Stimulated activated CD4-positive, alpha-beta T cell treated with anti-CD3 and anti-CD28 coated beads, Interleukin-15, amount 100 ng/mL, for 48 hours (primary cell): ENCODE data around the gene LPCAT4.
A peak's percentile ranks its signal among the peaks of the same experiment; 100 is the strongest.
"Not testable (repeated sequence)": the region's sequence is repeated elsewhere in the genome, so short reads cannot be mapped to it uniquely, and the experiment has no call there.

ENCODE experiments used
- DNase-seq, 2 donors: peaks; one replicate each; pipeline ENCODE4 v3.0.0-alpha.2; 2020; ENCODE audit warnings: low read depth in 2 of 2

LPCAT4 gene

DNA sequence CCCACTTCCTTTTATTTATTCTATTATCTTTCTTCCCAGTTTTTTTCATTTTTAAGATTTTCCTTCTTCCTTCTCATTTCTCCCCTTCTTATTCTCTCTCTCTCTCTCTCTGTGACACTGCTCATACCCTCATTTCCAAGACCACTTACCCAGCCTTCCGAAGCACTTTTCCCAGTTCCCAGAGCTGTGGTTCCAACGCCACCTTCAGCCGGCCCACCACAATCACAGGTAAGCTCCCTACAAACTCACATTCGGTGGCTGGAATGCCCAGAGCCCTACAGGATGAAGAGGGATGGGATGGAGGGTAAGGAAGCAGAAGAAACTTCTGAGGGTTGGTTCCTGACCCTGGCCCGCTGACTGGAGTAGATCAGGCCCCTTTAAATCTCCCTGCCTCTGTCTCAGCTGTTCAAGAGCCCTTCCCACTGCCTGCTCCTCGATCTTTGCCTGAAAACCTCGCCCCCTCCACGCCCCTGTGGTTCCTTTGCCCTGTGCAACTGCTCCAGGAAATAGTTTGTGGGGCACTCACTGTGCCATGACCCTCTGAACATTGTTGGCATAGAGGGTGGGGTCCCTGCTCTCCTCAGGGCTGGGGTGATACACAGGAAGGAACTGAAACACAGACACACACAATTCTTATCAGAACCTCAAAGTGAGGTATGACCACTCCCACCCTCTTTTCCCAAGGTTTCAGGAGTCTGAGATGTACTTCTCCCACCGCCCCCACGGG lies 4.8 kb downstream of the LPCAT4 start:
- no peak for DNase-seq

DNA sequence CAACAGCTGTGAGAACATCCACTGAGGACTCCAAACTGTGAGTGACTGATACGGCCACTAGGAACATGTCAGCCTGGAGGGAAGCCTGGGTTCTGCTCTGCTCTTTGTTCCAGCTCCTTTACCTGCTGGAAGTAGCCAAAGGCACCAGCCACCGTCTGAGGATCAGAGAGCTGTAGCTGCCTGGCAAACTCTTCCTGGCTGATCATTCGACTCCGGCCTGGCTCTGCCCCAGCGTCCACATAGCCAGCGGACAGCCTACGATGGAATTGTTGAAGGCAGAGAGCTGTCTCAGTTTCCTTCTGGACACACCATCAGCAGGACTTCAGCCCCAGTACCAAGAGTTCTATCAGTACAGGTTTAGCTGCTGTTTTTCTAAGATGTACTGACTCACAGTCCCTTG lies 5.7 kb downstream of the LPCAT4 start:
- no peak for DNase-seq

DNA sequence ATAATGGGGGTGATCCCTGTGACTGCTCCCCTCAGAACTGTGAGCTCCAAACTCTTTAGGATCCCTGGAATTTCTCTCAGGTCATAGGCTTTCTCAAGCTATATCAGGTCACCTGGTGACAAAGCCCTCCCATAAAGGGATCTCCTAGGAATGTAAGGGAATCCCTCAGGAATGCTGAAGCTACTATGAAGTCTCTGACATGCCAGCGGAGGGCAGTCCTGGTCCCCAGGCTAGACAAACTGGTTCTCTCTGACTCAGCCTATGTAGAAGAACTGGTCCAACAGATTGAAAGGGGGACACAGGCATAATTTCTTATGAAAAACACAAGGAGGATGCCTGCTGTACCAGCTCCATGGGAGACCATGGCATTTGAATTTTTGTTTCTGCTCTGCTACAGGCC lies 6.7 kb downstream of the LPCAT4 start:
- no peak for DNase-seq

DNA sequence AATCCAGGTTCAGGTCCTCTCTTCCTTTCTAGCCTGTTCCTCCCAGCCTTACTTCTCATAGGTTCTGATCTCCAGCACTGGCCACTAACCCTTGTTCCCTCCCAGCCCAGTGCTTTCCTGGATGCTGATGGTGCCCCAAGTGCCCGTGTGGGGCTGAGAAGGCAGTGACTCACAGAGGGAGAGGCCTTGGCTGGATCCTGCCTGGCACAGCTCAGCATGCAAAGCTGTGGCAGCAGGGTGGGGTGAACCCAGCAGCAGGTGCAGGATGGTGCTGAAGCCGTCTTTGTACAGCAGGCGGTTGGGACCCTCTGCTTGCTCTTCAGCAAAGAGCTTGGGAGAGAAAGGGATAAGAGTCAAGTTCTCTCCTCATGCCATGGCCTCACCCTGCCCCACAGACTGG lies 7.6 kb downstream of the LPCAT4 start:
- no peak for DNase-seq

DNA sequence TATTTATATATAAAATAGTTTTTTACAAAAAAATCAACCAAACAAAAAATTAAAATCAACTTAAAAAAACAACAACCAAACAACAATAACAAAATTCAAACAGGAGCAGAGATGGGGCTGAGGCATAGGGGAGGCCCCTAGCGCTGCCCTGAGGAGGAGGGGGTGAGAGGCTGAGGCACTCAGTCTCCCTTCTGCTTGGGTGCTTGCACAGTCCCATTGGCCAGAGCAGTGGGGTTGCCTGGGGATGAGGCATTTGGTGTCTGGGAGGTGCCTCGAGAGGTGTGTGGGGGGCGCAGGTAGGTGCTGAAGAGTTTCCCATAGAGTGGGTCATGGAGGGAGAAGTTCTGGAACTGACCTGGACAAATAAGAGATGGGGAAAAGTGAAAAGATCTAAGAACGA lies 8.0 kb downstream of the LPCAT4 start:
- DNase-seq: no peak

DNA sequence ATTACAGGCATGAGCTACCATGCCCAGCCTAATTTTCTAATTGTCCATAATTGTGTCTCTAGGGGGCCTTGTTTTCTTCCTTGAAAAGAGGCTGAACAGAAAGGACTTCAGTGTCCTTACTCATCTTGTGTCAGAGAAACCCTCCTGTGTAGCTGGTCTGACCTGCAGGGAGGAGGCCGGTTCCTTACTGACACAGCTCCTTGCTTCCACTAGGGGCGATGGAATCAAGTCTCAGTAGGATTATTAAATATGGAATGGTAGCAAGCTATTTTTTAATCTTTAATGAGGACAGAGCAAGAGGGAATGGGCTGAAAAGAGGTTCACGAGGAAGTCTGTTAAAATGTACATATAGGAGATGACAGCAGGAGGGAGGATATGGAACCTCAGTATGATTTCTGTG lies 8.6 kb downstream of the LPCAT4 start:
- no peak for DNase-seq

DNA sequence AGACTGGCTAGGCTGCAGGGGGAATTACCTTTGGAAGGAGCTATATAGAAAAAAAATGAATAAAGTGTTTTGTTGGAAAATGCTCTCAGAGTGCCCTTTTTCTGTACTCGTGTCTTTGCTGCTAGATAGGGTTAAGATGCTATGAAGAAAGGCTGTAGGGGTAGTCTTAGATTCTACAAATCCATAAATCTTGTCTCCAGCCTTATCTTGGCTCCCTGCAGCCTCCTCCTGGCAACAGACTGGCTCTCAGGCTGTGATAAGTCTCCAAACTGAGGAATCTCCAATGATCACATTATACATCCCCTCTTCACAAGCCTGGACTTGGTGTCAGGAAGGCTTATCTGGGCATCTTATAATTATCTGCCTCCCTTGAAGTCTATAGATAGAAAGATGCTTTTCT lies 9.3 kb downstream of the LPCAT4 start:
- DNase-seq: no peak

DNA sequence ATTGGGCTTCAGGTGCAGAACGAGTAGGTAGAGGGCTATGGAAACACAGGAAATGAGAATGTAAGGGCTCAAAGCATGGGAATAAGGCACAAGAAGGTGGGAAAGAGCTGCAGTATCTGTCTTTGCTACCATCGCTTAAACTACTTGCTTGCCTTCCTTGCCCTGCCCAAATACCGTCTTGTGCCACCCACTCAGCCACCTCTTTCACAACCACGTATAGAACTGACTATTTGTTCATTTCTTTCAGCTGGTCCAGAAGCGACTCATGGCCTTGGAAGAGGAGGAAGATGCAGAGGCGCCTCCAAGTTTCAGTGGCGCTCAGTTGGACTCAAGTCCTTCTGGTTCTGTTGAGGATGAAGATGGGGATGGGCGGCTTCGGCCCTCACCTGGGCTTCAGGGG lies 11.8 kb downstream of the LPCAT4 start:
- no peak for DNase-seq

DNA sequence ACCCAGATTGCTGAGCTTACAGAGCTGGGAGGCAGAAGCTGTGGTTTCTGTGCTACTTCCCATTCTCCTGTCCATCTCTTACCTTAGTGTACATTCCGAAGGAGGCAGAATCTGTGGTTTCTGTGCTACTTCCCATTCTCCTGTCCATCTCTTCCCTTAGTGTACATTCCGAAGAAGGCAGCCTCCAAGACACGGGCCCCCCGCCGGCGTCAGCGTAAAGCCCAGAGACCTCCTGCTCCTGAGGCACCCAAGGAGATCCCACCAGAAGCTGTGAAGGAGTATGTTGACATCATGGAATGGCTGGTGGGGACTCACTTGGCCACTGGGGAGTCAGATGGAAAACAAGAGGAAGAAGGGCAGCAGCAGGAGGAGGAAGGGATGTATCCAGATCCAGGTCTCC lies 12.7 kb downstream of the LPCAT4 start:
- no peak for DNase-seq

DNA sequence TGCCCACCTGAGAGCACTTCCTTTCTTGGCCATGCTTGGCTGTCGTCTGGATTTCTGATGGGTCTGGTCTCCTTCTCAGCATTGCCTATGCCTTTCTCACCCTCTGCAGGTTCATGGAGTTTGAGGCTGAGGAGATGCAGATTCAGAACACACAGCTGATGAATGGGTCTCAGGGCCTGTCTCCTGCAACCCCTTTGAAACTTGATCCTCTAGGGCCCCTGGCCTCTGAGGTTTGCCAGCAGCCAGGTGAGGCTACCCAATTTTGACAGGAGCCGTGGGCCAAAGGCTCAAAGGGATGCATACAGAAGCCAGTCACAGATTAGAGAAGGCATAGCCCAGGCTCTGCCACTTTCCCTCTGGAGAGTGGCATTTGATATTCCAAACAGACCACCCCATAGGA lies 13.4 kb downstream of the LPCAT4 start:
- no peak for DNase-seq

DNA sequence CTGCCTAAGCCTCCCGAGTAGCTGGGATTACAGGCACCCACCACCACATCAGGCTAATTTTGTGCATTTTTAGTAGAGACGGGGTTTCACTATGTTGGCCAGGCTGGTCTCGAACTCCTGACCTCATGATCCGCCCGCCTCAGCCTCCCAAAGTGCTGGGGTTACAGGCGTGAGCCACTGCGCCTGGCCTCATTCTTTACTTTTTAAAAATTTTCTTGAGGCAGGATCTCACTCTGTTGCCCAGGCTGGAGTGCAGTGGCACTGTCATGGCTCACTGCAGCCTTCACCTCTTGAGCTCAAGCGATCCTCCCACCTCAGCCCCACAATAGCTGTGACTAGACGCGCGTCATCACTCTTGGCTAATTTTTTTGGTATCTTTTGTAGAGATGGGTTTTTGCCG lies 14.0 kb downstream of the LPCAT4 start:
- DNase-seq: not testable (repeated sequence)

DNA sequence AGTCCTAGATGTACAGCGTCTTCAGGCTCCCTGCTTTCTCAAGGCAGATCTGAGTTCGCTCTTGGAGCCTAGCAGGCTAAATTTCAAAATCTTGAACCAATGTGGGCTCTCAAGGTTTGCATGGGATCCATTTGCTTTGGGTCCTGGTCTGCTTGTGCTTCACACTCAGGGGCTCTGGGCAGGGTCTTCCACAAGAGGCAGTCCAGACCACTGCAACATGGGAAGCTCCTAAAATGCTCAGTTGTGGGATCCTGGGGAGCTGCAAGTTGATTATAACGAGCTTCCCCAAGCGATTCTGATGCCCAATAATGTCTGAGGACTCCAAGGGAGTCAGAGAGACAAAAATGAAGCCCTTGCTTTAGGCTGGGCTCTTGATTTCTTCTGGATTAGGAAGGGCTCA lies 17.2 kb downstream of the LPCAT4 start:
- no peak for DNase-seq

DNA sequence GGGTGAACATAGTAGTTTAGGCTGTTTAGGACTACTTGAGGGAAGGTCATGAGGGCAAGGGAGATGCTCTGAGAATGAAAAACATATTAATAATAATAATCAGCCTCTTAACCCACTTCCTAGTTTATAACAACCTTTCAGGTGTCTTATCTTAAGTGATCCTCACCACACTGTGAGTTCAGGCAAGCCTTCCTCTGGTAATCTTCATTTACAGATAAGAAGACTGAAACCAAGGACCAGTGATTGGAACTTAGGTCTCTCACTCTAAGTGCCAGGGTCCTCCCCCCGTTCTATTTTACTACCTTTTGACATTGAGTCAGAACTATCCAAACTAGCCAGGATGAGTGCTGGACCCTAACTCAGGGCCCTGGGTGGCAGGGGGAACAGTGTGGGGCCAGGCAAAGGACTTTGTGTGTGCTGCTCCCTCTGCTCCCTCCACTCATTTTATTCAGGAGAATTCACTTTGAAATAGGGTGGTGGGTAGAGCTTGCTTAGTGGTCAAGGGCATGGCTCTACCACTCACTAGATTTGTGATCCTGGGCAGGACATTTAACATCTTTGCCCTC lies 18.2 kb downstream of the LPCAT4 start:
- DNase-seq: no peak

DNA sequence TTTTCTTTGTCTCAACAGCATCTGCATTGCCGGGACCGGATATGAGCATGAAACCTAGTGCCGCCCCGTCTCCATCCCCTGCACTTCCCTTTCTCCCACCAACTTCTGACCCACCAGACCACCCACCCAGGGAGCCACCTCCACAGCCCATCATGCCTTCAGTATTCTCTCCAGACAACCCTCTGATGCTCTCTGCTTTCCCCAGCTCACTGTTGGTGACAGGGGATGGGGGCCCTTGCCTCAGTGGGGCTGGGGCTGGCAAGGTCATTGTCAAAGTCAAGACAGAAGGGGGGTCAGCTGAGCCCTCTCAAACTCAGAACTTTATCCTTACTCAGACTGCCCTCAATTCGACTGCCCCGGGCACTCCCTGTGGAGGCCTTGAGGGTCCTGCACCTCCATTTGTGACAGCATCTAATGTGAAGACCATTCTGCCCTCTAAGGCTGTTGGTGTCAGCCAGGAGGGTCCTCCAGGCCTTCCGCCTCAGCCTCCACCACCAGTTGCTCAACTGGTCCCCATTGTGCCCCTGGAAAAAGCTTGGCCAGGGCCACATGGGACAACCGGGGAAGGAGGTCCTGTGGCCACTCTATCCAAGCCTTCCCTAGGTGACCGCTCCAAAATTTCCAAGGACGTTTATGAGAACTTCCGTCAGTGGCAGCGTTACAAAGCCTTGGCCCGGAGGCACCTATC lies 18.9 kb downstream of the LPCAT4 start:
- no peak for DNase-seq

DNA sequence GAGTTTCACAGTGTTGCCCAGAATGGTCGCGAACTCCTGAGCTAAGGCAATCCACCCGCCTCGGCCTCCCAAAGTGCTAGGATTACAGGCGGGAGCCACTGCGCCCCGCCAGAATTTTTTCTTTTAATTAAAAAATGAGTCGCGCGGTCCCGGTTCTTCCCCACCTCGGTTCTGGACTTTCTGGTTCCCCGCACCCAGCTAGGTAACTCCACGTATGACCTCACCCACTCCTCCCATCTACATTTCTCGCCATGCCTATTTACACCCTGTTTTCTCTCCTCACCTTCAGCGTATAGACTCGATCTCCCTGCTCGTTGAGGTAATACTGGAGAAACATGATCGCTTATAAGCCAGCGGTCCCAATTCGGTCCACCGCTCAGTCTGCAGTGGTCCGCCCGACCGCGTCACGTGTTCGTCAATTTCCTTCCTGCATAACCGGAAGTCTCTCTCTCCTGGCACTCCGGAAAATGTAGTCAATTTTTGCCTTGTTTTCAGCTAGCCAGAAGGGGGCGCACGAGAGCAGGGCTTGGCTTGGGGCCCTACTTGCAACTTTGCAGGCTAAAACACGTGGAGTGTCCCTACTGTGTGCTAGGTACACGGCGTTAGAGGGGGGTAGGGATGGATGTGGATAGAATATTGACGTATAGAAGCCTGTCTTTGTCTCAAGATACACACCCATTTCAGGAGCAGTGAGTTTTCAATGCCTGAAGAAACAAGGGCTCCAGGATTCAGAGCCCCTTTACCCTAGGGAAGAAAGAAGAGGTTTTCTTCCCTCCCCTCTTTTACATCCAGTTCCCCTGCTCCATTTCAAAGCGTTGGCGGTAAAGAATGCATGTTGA lies 24.0 kb downstream of the LPCAT4 start, which contains the start of the genes NOP10 and NUTM1:
NOP10 (minus strand) TSS at position 400 of the 839 bp plus-strand sequence; CDS start at position 337, 63 bp downstream.
NUTM1 (plus strand) TSS at position 579 of the 839 bp plus-strand sequence. CDS start 382 bp downstream, outside the sequence.
- DNase-seq: peak; percentile 85 to 92

DNA sequence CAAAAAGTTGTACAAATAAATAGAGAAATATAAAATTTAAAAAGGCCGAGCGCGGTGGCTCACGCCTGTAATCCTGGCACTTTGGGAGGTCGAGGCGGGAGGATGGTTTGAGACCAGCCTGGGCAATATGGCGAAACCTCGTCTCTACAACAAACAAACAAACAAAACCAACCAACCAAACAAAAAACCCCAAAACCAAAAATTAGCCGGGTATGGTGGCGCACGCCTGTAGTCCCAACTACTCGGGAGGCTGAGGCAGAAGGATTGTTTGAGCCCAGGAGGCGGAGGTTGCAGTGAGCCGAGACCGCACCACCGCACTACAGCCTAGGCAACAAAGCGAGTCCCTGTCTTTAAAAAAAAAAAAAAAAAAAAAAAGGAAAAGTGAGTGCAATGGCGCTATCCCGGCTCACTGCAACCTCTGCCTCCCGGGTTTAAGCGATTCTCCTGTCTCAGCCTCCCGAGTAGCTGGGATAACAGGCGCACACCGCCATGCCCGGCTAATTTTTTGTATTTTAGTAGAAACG lies 24.7 kb downstream of the LPCAT4 start:
- not testable (repeated sequence) for DNase-seq

DNA sequence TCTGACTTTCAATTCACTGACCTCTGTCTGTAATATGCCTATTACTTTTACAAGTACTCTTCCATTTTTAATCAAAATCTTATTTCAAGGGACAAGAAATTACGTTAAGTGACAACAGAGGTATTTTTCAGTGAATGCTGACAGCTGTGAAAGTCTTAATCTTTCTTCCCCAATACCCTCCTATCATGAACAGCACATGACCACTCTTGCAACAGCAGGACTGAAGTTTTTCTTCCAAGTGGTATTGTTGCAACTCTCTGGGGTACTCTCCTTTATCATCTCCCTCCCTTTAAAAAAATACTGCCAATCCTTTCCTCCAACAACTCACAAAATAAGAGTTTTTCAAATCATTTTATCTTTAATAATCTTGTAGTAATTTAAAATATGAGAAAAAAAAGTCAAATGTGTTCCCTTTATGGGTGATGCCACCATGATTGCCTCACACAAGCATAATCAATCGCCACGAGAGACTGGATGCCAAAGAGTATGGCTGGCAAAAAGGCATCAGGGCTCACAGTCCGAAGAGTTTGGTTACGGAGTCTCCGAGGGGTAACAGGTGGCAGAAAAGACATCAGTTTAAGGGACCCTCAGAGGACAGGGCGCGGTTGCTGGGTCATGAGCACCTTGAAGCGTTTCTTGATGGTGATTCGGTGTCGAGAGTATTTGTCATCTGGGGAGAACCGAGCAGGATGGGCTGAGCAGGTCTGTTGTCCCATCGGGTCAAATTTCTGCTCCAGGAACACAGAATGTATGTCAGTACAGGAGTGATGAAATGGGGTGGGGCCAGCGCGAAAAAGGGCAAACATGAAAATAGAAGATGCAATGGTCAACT lies 25.4 kb downstream of the LPCAT4 start:
- no peak for DNase-seq

DNA sequence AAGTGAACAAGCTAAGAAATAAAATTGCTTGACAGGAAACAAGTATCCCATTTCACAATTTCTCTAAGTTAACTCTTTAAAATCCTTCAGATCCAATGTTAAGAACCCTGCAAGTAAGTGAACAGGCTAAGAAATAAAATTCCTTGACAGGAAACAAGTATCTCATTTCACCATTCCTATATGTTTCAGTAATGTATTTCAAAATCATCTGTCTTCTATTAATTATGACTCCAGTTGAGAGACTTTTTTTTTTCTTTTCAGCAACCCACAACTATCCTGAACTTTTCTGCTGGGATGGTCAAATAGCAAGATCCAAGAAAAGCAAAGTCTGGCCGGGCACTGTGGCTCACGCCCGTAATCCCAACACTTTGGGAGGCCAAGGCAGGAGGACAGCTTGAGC lies 27.1 kb downstream of the LPCAT4 start:
- DNase-seq: no peak

DNA sequence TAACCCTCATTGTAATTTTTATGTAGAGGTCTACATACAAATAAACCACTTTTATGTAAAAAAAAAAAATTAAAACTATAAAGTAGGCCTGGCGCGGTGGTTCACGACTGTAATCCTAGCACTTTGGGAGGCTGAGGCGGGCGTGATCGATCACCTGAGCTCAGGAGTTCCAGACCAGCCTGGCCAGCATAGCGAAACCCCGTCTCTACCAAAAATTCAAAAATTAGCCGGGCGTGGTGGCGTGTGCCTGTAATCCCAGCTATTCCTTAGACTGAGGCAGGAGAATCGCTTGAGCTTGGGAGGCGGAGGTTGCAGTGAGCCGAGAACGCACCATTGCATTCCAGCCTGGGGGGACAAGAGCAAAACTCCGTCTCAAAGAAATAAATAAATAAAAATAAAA lies 28.6 kb downstream of the LPCAT4 start:
- DNase-seq: no peak

DNA sequence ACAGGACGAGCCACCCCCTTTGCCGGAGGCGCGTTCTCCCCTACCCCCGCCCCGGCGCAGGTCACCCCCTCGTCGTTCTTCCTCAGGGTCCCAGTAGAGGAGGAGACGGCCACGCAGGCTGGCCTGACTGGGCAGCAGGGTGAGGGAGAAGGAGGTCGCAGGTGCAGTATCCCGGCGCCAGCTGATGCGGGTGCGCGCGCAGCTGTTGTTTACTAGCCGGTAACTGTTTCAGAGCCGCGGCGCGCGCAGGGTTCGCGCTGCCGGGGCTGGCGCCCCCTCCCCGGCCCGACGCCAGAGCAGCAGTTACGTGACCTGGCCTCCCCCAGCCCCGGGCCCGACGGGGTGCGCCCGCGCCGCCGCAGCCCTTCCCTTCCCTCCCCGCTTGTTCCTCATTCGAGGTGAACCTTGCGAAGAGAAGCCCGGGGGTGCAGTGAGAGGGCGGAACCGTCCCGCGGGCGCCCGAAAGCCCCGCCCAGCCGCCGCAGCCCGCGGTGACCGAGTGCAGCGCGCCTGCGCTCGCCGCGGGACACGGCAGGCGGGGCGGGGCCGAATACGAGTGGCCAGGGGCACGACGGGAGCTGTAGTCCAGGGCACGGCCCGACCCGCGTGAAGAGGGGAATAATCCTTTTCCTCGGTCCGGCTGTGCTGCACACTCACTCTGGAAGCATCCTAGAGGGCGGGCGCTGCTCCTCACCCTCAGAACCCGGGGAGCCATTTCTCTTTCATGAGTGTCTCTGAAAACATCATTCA lies 29.3 kb downstream of the LPCAT4 start, which contains the start of gene SLC12A6:
SLC12A6 (minus strand) TSS at position 225 of the 750 bp plus-strand sequence. CDS start 1,101 bp downstream, outside the sequence.
- DNase-seq: peak; percentile 77 to 86
